SK-N-MC (cell line): ENCODE results near the gene AP3D1.

Source experiments
- DNase-seq: peaks from one replicate; pipeline ENCODE4 v3.0.0-alpha.2; 2011; ENCODE audit warnings: low read depth, low spot score
- H3K27ac ChIP-seq: fragments of 200-600 bp; sonication (generic); 2 replicates; pipeline ENCODE4 v1.5.1; 2016; ENCODE audit warnings: mixed run types
- H3K36me3 ChIP-seq: fragments of 200-600 bp; sonication (generic); 2 replicates; pipeline ENCODE4 v1.6.1; 2017; ENCODE audit warnings: antibody characterized with exemption, low read length, mixed read lengths; ENCODE audit not compliant: insufficient read depth
- H3K4me3 ChIP-seq: fragments of 200-600 bp; sonication (generic); 2 replicates; pipeline ENCODE4 v1.5.1; 2016
- H3K9ac ChIP-seq: fragments of 200-600 bp; sonication (generic); 2 replicates; pipeline ENCODE4 v1.8.0; 2017; ENCODE audit warnings: mixed run types, mixed read lengths; ENCODE audit not compliant: insufficient read length
- H3K9me3 ChIP-seq: fragments of 200-600 bp; sonication (generic); 2 replicates; pipeline ENCODE4 v1.6.1; 2017; ENCODE audit warnings: low read depth, mild to moderate bottlenecking, antibody characterized with exemption, low read length, moderate library complexity, mixed read lengths
- EZH2 ChIP-seq: fragments of 200-600 bp; sonication (generic); IDR thresholded peaks from one replicate; pipeline ENCODE4 v1.6.1; 2017; ENCODE audit warnings: antibody characterized with exemption
- FOXP2 ChIP-seq: optimal IDR thresholded peaks from 2 replicates; pipeline ENCODE3; 2011; ENCODE audit warnings: mild to moderate bottlenecking, moderate library complexity; ENCODE audit not compliant: insufficient read depth; ENCODE audit errors: extremely low read length, control extremely low read depth
- POLR2AphosphoS5 ChIP-seq: IDR thresholded peaks from 2 replicates; pipeline ENCODE4 v1.6.1; 2012; ENCODE audit warnings: mild to moderate bottlenecking, low read depth, low read length, borderline replicate concordance

The AP3D1 gene

GRCh38 chr19:2118438-2118837, 32.9 kb downstream of the AP3D1 start:
- TF ChIP-seq FOXP2: no peak
- TF ChIP-seq EZH2: no peak
- TF ChIP-seq POLR2AphosphoS5: no peak
- H3K36me3 ChIP-seq: peaks cover 85% of the 10 kb centered on the region; the same call in 1 of the 2 replicates

GRCh38 chr19:2117215-2117960, 34.0 kb downstream of the AP3D1 start:
- H3K9me3 ChIP-seq: no peaks in the 10 kb centered on the region
- H3K9ac ChIP-seq: no peak overlapping the region
- no peak for DNase-seq
- TF ChIP-seq FOXP2 (no peak), POLR2AphosphoS5 (no peak), EZH2 (no peak)
- peaks cover 81% of the 10 kb centered on the region; the same call in 1 of the 2 replicates for H3K36me3 ChIP-seq
- H3K4me3 ChIP-seq: no peak overlapping the region
- H3K27ac ChIP-seq: no peak overlapping the region

More at GRCh38 chr19:2118438-2118837, 32.9 kb downstream of the AP3D1 start:
- no peak for DNase-seq
- Histone ChIP-seq H3K9me3 (no peaks in the 10 kb centered on the region), H3K27ac (no peak overlapping the region), H3K9ac (no peak overlapping the region), H3K4me3 (no peak overlapping the region)

- Histone ChIP-seq H3K4me3 (no peak overlapping the region), H3K27ac (no peak overlapping the region), H3K9me3 (no peaks in the 10 kb centered on the region), H3K36me3 (peaks cover 81% of the 10 kb centered on the region; the same call in 1 of the 2 replicates), H3K9ac (no peak overlapping the region)
- TF ChIP-seq FOXP2: no peak
- no peak for TF ChIP-seq EZH2
- no peak for TF ChIP-seq POLR2AphosphoS5
- no peak for DNase-seq
Observed at GRCh38 chr19:2116507-2116906, 34.9 kb downstream of the AP3D1 start.

GRCh38 chr19:2115911-2116426, 35.4 kb downstream of the AP3D1 start:
- no peak for DNase-seq
- no peak for TF ChIP-seq FOXP2
- no peak for TF ChIP-seq EZH2
- no peak for TF ChIP-seq POLR2AphosphoS5
- H3K4me3 ChIP-seq: no peak overlapping the region
- H3K9ac ChIP-seq: no peak overlapping the region
- H3K27ac ChIP-seq: no peak overlapping the region
- H3K9me3 ChIP-seq: no peaks in the 10 kb centered on the region
- peaks cover 81% of the 10 kb centered on the region; the same call in 1 of the 2 replicates for H3K36me3 ChIP-seq

GRCh38 chr19:2115324-2115723, 36.0 kb downstream of the AP3D1 start:
- H3K36me3 ChIP-seq: peaks cover 79% of the 10 kb centered on the region; the same call in 1 of the 2 replicates
- no peak for DNase-seq
- H3K9ac ChIP-seq: no peak overlapping the region
- H3K4me3 ChIP-seq: no peak overlapping the region
- no peak overlapping the region for H3K27ac ChIP-seq
- TF ChIP-seq POLR2AphosphoS5 (no peak), EZH2 (no peak), FOXP2 (no peak)
- H3K9me3 ChIP-seq: no peaks in the 10 kb centered on the region

- Histone ChIP-seq H3K9me3 (no peaks in the 10 kb centered on the region), H3K36me3 (peaks cover 78% of the 10 kb centered on the region; the same call in 1 of the 2 replicates), H3K9ac (no peak overlapping the region), H3K4me3 (no peak overlapping the region), H3K27ac (no peak overlapping the region)
- DNase-seq: no peak
- TF ChIP-seq EZH2 (no peak), FOXP2 (no peak), POLR2AphosphoS5 (no peak)
Observed at GRCh38 chr19:2114821-2115220, 36.5 kb downstream of the AP3D1 start.

- peaks cover 84% of the 10 kb centered on the region; the same call in 1 of the 2 replicates for H3K36me3 ChIP-seq
- no peak for DNase-seq
- H3K4me3 ChIP-seq: no peak overlapping the region
- no peak for TF ChIP-seq EZH2
- no peak for TF ChIP-seq POLR2AphosphoS5
- TF ChIP-seq FOXP2: no peak
- no peak overlapping the region for H3K27ac ChIP-seq
- no peak overlapping the region for H3K9ac ChIP-seq
- no peaks in the 10 kb centered on the region for H3K9me3 ChIP-seq
Observed at GRCh38 chr19:2114218-2114617, 37.1 kb downstream of the AP3D1 start.

GRCh38 chr19:2113439-2114211, 37.7 kb downstream of the AP3D1 start:
- H3K36me3 ChIP-seq: peaks cover 87% of the 10 kb centered on the region; the same call in 1 of the 2 replicates
- no peak for TF ChIP-seq EZH2
- no peak for TF ChIP-seq FOXP2
- no peak for TF ChIP-seq POLR2AphosphoS5
- H3K27ac ChIP-seq: no peak overlapping the region
- DNase-seq: no peak
- no peak overlapping the region for H3K4me3 ChIP-seq
- H3K9ac ChIP-seq: no peak overlapping the region
- no peaks in the 10 kb centered on the region for H3K9me3 ChIP-seq
